Aorta (tissue), 5 donors: ENCODE measurements around the gene TRIM27. TPM values are rescaled to one million over a fixed set of nuclear protein-coding genes. Genes with fewer than 3 reads are reported as not detected.
A peak's percentile ranks its signal among the peaks of the same experiment; 100 is the strongest.

Experiments
- ATAC-seq: fragments of 200-7000 bp; cut with Tn5 transposase; one replicate; pipeline ENCODE4 v1.9.1; 2022; ENCODE audit warnings: moderate library complexity; ENCODE audit not compliant: low FRiP score
- DNase-seq, 2 donors: peaks; one replicate each; pipeline ENCODE4 v3.0.0-alpha.2; 2020
- H3K27ac ChIP-seq, 2 donors: one replicate each; pipeline ENCODE4 v1.5.1; 2013; ENCODE audit warnings: low read length in 2 of 2, mild to moderate bottlenecking in 2 of 2, moderate library complexity in 2 of 2, control low read depth in 1 of 2, inconsistent platforms in 1 of 2, low read depth in 1 of 2
- H3K27me3 ChIP-seq, 2 donors: one replicate each; pipeline ENCODE4 v1.6.1; 2013; ENCODE audit warnings: control low read depth in 1 of 2, low read length in 1 of 2, mild to moderate bottlenecking in 1 of 2, moderate library complexity in 1 of 2; ENCODE audit not compliant: insufficient read depth in 2 of 2, control insufficient read depth in 1 of 2
- H3K36me3 ChIP-seq, 2 donors: one replicate each; pipeline ENCODE4 v1.6.1; 2013; ENCODE audit warnings: control low read depth in 1 of 2, low read length in 1 of 2, mild to moderate bottlenecking in 1 of 2; ENCODE audit not compliant: insufficient read depth in 2 of 2, control insufficient read depth in 1 of 2
- H3K4me1 ChIP-seq, 2 donors: one replicate each; pipeline ENCODE4 v1.6.1; 2013; ENCODE audit warnings: low read length in 2 of 2, control low read depth in 1 of 2, mild to moderate bottlenecking in 1 of 2, moderate library complexity in 1 of 2; ENCODE audit not compliant: insufficient read depth in 2 of 2, control insufficient read depth in 1 of 2
- H3K4me3 ChIP-seq, 2 donors: one replicate each; pipeline ENCODE4 v1.5.1; 2013; ENCODE audit warnings: low read length in 2 of 2, control low read depth in 1 of 2, mild to moderate bottlenecking in 1 of 2
- H3K9me3 ChIP-seq: one replicate; pipeline ENCODE4 v1.6.1; 2013; ENCODE audit warnings: mild to moderate bottlenecking, low read length; ENCODE audit not compliant: control insufficient read depth
- WGBS, 2 donors: extraction: QIAGEN DNeasy Blood & Tissue Kit; methylation state at CpG; one replicate each; pipeline ENCODE4 v1.1.7; 2013; 5-methylcytosine and 5-hydroxymethylcytosine counted together
- intact Hi-C, 2 donors: fragments of 100-400 bp; cut with DNase I; formaldehyde crosslinking; loops; one replicate each; pipeline versions ENCODE4 v1.14.2 to v1.15.0; 2022
- polyA plus RNA-seq, 2 donors: library from polyadenylated mRNA; stranded (reverse); fragments of 200-250 nt; gene quantifications; one replicate each; pipeline ENCODE4 v1.2.3, GENCODE V29; 2013
- total RNA-seq, 2 donors: library from RNA; stranded (reverse); fragmentation: NEBNext Ultra II Directional; extraction: Animal tissue kit (Norgen Biotek cat#: 25700); gene quantifications; one replicate each; pipeline ENCODE4 v1.2.1, GENCODE V29; 2021
- donor health status: healthy with polysubstance abuse.
- donor health status: Bipolar disorder and iron deficiency.
- donor health status: DM: no; HTN: no; CAD: no.
- donor health status: DM: no; HTN: no; CAD: no.
- donor health status: DM: yes; HTN: yes; CAD: no.

Gene TRIM27
- total and polyA plus RNA-seq, 4 donors, result 19.3 to 56.0 (median 40.4) TPM

DNA sequence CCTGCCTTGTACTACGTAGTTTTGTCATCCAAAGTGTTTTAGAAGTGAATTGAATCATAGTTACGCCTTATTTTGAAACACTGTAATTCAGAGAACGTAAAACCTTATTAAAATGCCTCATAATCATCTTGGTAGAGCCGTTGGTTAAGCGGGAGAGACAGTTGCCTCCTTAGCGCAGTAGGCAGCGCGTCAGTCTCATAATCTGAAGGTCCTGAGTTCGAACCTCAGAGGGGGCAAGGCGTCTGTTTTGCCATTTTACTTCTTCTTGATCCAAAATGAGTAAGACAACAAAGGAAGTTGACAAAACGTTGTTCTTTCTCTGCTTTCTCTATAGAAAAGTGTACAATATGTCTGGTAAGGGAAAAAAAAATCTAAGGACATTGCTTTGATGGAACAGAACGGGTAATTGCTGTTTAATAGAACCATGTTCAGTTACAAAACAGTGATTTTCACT, 20.7 kb upstream of the TRIM27 start:
- ATAC-seq, result peak; percentile 89
- DNase-seq, result peak in 1 of 2 donors; percentile 64
- Histone ChIP-seq H3K4me1 (no peaks in the 10 kb centered on the region), H3K36me3 (no peaks in the 10 kb centered on the region), H3K27me3 (no peaks in the 10 kb centered on the region), H3K27ac (peak overlapping the region; percentile 8 to 84), H3K9me3 (no peaks in the 10 kb centered on the region), H3K4me3 (peak overlapping the region; percentile 61 to 96)
- intact Hi-C loops, result loop anchor here (2.0 to 5.0 kb wide), 3 partner anchors 62 to 82 kb away; no protein-coding TSS in a partner anchor
- 2 to 3% methylated on average over 12 of the region's 12 CpGs for WGBS, 2 donors

DNA sequence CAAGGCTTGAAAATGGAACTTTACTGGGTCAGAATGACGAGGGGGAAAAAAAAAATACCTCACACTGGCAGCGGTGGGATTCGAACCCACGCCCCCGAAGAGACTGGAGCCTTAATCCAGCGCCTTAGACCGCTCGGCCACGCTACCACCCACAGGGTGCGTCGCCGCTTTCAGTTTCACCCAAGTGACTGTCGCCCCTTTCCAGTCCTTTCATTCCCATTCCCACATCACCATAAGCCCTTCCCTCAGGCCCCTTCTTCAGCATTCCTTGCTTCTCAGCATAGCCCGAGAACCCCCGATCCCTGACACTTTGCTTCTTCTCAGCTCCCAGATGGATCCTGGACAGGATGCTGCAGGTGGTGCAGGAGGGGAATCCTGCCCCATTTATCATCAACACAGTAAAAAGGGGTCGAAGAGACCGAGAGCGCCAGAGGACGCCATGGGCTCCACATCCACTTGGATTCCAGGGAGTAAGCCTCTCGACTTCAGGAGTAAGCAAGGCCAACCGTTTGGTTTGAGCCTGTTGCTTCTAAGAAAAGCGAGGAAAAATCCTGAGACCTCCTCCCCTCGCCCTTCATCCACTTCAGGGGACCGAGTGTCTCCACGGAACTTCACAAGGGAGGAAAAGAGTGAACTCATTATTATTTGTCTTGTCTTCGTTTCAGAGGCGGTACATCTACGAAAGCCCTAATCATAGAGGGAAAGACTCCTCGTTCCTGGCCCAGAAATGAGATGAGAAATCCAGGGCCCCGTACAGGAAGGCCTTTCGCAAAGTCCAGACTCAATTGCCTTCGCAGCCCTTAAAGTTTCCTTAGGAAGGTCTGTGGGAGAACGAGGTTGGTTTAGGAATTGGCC, 20.0 kb upstream of the TRIM27 start:
- intact Hi-C loops, result loop anchor here (2.0 to 5.0 kb wide), 3 partner anchors 61 to 81 kb away; no protein-coding TSS in a partner anchor
- Histone ChIP-seq H3K4me3 (peak overlapping the region; percentile 61 to 96), H3K27ac (peak overlapping the region; percentile 8 to 84), H3K27me3 (no peaks in the 10 kb centered on the region), H3K9me3 (no peaks in the 10 kb centered on the region), H3K4me1 (no peaks in the 10 kb centered on the region), H3K36me3 (no peaks in the 10 kb centered on the region)
- DNase-seq, result peak; percentile 85 to 91
- WGBS, 2 donors, result 2% methylated on average over 32 to 33 of the region's 33 CpGs
- peak; percentile 84 for ATAC-seq

DNA sequence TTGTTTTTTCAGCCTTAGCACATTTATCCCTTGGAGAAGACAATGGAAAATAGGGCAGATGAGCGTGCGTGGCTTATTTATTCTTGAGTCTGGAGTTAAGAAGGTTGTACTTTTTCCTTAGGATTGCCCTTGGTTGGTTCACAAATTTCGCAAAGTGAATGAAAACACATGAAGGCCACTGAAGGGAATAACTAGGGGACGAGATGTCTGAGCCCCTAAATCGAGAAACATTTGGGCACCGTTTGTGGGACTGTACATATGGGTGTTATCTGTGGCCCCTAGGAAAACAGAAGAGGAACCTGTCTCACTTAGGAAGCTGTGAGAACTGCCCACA, 19.4 kb upstream of the TRIM27 start:
- Histone ChIP-seq H3K27ac (no peak overlapping the region), H3K36me3 (no peaks in the 10 kb centered on the region), H3K4me1 (no peaks in the 10 kb centered on the region), H3K9me3 (no peaks in the 10 kb centered on the region), H3K27me3 (no peaks in the 10 kb centered on the region), H3K4me3 (no peak overlapping the region)
- no peak for ATAC-seq
- intact Hi-C loops, result loop anchor here (5.0 kb wide), 2 partner anchors 61 to 69 kb away; no protein-coding TSS in a partner anchor
- 35 to 43% methylated on average over 6 of the region's 6 CpGs for WGBS, 2 donors
- no peak for DNase-seq

DNA sequence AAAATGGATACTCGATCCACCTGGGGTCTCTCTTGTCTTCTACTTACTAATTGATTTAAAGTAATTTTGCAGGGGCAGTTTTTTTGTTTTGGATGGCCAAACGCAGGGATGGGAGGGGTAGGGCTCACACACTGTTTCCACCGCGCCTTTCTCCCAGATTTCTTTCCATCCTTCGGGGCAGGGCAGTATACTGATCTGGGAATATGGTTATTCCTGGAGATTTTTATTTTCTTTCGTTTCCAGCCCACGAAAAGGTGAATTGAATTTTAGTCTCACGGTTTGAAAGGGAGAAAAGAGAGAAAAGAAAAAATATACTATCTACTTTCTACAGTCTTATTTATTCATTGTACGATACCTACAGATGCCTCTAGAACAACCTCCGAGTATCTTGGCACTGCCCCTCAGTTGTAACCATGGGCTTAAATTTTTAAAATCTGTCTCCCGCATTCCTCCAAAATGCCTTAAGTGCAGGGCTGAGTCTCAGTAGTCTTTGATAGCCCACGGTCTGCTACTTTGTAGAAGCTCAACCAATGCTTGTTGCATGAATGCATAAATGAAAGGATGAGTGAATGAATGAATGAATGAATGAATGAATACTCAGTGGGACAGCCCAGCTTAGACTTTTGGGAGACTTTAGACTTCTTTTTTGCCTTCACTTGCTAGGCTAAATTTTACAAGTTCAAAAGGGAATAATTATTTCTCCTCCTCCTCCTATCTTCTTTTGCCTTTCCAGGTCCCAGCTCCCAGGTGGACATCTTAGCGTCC, 18.1 kb upstream of the TRIM27 start:
- intact Hi-C loops, result loop anchor here (2.0 to 5.0 kb wide), 7 partner anchors 41 to 103 kb away; no protein-coding TSS in a partner anchor
- DNase-seq, result no peak
- no peaks in the 10 kb centered on the region for H3K36me3 ChIP-seq
- no peaks in the 10 kb centered on the region for H3K27me3 ChIP-seq
- peak overlapping the region; percentile 49 to 63 for H3K4me3 ChIP-seq
- WGBS, 2 donors, result 6 to 10% methylated on average over 13 of the region's 13 CpGs
- no peaks in the 10 kb centered on the region for H3K4me1 ChIP-seq
- ATAC-seq, result no peak
- H3K27ac ChIP-seq, result no peak overlapping the region
- no peaks in the 10 kb centered on the region for H3K9me3 ChIP-seq

DNA sequence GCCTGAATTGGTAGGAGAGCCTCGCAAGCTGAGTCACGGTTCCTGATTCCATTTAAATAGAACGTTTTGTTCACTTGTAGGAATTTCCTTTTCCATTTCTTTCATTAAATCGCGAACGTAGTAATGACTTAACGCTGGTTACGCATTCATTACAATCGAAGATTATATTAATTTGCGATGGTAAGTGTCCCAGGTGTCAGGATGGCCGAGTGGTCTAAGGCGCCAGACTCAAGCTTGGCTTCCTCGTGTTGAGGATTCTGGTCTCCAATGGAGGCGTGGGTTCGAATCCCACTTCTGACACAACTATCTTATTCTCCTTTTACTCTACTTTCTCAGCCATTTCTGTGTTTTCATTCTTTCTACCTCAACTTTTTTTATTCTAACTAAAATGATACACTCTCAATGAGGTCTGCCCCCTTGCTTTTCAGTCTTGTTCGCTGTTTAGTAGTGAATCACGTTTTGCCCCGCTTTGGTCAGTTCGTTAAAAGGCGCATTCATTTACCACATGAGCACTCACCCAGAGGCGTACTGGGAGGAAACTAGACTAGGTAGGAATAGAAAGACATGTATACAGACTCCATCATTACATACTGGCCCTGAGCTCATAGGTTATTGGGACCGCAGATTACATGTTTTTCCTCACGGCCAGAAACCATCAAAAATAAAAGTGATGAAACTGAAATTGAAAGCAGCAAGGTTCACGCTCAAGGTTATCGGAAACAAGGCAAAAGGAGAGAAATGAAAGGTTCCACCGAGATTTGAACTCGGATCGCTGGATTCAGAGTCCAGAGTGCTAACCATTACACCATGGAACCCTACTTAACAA, 17.3 kb upstream of the TRIM27 start:
- 0% methylated on average over 28 of the region's 28 CpGs for WGBS, 2 donors
- Histone ChIP-seq H3K4me3 (peak overlapping the region; percentile 49 to 63), H3K27ac (peak overlapping the region; percentile 57 to 65), H3K27me3 (no peaks in the 10 kb centered on the region), H3K36me3 (no peaks in the 10 kb centered on the region), H3K9me3 (no peaks in the 10 kb centered on the region), H3K4me1 (no peaks in the 10 kb centered on the region)
- DNase-seq, result peak; percentile 76 to 85
- ATAC-seq, result peak; percentile 91
- intact Hi-C loops, result loop anchor here (2.0 to 5.0 kb wide), 7 partner anchors 42 to 102 kb away; no protein-coding TSS in a partner anchor

DNA sequence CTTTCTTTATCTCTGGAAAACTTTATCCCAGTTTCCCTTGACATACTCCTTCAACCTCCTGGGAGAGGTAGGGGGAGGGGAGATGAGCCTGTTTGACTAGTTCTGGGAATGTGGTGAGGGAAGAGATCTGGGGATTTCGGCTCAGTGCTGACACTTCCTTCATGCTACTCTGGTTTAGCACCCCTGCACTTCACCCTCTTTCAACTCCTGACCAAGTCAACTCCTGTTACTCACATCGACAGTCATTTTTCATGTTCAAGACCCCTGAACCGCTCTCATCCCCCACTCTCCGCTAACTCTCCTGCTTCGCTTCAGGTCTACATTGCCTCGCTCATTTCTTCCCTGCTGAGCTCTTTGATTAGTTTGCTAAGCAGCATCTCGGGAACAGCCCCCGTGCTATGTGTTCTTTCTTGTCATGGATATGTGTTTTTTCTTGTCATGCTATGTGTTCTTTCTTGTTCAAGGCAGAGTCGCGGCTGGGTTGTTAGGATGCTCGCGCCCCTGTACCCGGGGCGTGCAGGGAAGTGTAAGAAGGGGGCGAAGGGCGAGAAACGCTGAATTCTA, 16.6 kb upstream of the TRIM27 start:
- H3K27ac ChIP-seq, result peak overlapping the region; percentile 6 to 65
- H3K9me3 ChIP-seq, result no peaks in the 10 kb centered on the region
- intact Hi-C loops, result loop anchor here (2.0 to 5.0 kb wide), 7 partner anchors 42 to 102 kb away; no protein-coding TSS in a partner anchor
- DNase-seq (peak; percentile 55 to 80), ATAC-seq (peak; percentile 8)
- 0% methylated on average over 17 of the region's 17 CpGs for WGBS, 2 donors
- no peaks in the 10 kb centered on the region for H3K27me3 ChIP-seq
- H3K4me1 ChIP-seq, result no peaks in the 10 kb centered on the region
- no peaks in the 10 kb centered on the region for H3K36me3 ChIP-seq
- peak overlapping the region; percentile 49 to 63 for H3K4me3 ChIP-seq

DNA sequence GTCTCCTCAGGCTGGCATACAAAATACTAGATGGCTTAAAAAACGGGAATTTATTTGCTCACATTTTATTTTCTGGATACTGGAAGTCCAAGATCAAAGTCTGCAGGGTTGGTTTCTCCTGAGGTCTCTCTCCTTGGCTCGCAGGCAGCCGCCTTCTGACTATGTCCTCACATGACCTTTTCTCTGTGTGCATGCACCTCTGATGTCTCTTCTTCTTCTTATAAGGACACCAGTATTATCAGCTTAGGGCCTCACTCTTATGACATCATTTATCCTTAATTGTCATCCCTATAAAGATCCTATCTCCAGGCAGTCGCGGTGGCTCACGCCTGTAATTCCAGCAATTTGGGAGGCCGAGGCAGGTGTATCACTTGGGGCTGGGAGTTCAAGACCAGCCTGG, 9.3 kb upstream of the TRIM27 start:
- H3K4me3 ChIP-seq, result no peak overlapping the region
- H3K9me3 ChIP-seq, result no peaks in the 10 kb centered on the region
- WGBS, 2 donors, result 86 to 87% methylated on average over 7 of the region's 7 CpGs
- H3K36me3 ChIP-seq, result no peaks in the 10 kb centered on the region
- DNase-seq, result no peak
- no peaks in the 10 kb centered on the region for H3K4me1 ChIP-seq
- intact Hi-C loops, result no loop called here
- no peak for ATAC-seq
- H3K27me3 ChIP-seq, result no peaks in the 10 kb centered on the region
- H3K27ac ChIP-seq, result no peak overlapping the region
